HEK293 (cell line): ENCODE measurements around the gene P2RX7.

Experiments used
- BCL11B ChIP-seq: fragments of 450-650 bp; formaldehyde crosslinking; IDR thresholded peaks from 2 replicates; pipeline ENCODE4 v1.5.1; 2016; ENCODE audit warnings: low read depth, missing biosample characterization, missing genetic modification characterization
- EGR2 ChIP-seq: fragments of 450-650 bp; formaldehyde crosslinking; IDR thresholded peaks from 2 replicates; pipeline ENCODE4 v1.5.1; 2016; ENCODE audit warnings: low read depth, missing biosample characterization, missing genetic modification characterization
- REPIN1 ChIP-seq: fragments of 450-650 bp; formaldehyde crosslinking; IDR thresholded peaks from 2 replicates; pipeline ENCODE4 v1.5.1; 2017; ENCODE audit warnings: missing biosample characterization, missing genetic modification characterization, low read depth
- SALL2 ChIP-seq: fragments of 450-650 bp; formaldehyde crosslinking; IDR thresholded peaks from 2 replicates; pipeline ENCODE4 v1.5.0; 2017; ENCODE audit warnings: missing biosample characterization, mild to moderate bottlenecking, missing genetic modification characterization, borderline replicate concordance
- SCRT1 ChIP-seq: fragments of 450-650 bp; formaldehyde crosslinking; IDR thresholded peaks from 2 replicates; pipeline ENCODE4 v1.5.1; 2016; ENCODE audit warnings: missing biosample characterization, missing genetic modification characterization, borderline replicate concordance
- SCRT2 ChIP-seq: fragments of 450-650 bp; formaldehyde crosslinking; IDR thresholded peaks from 2 replicates; pipeline ENCODE4 v1.5.1; 2016; ENCODE audit warnings: missing biosample characterization, missing genetic modification characterization
- ZBTB48 ChIP-seq: fragments of 450-650 bp; formaldehyde crosslinking; IDR thresholded peaks from 2 replicates; pipeline ENCODE4 v1.5.1; 2016; ENCODE audit warnings: missing biosample characterization, missing genetic modification characterization
- ZBTB8A ChIP-seq: fragments of 450-650 bp; formaldehyde crosslinking; IDR thresholded peaks from 2 replicates; pipeline ENCODE4 v1.5.1; 2016; ENCODE audit warnings: missing biosample characterization, missing genetic modification characterization
- ZFP3 ChIP-seq: fragments of 450-650 bp; formaldehyde crosslinking; IDR thresholded peaks from 2 replicates; pipeline ENCODE4 v1.5.1; 2016; ENCODE audit warnings: low read depth, missing biosample characterization, missing genetic modification characterization
- ZIC2 ChIP-seq: fragments of 450-650 bp; formaldehyde crosslinking; IDR thresholded peaks from 2 replicates; pipeline ENCODE4 v1.5.1; 2016; ENCODE audit warnings: missing biosample characterization, missing genetic modification characterization
- ZNF10 ChIP-seq: fragments of 450-650 bp; formaldehyde crosslinking; IDR thresholded peaks from 2 replicates; pipeline ENCODE4 v1.5.1; 2017; ENCODE audit warnings: missing biosample characterization, missing genetic modification characterization
- ZNF121 ChIP-seq: fragments of 450-650 bp; formaldehyde crosslinking; IDR thresholded peaks from 2 replicates; pipeline ENCODE4 v1.5.1; 2016; ENCODE audit warnings: missing biosample characterization, missing genetic modification characterization
- ZNF2 ChIP-seq: fragments of 450-650 bp; formaldehyde crosslinking; IDR thresholded peaks from 2 replicates; pipeline ENCODE4 v1.5.1; 2016; ENCODE audit warnings: missing biosample characterization, missing genetic modification characterization
- ZNF202 ChIP-seq: fragments of 450-650 bp; formaldehyde crosslinking; IDR thresholded peaks from 2 replicates; pipeline ENCODE4 v1.5.1; 2016; ENCODE audit warnings: missing biosample characterization, missing genetic modification characterization, borderline replicate concordance
- ZNF501 ChIP-seq: fragments of 450-650 bp; formaldehyde crosslinking; IDR thresholded peaks from 2 replicates; pipeline ENCODE4 v1.5.1; 2016; ENCODE audit warnings: missing biosample characterization, missing genetic modification characterization
- ZNF561 ChIP-seq: fragments of 450-650 bp; IDR thresholded peaks from 2 replicates; pipeline ENCODE4 v1.5.1; 2018; ENCODE audit warnings: missing biosample characterization, missing genetic modification characterization, borderline replicate concordance
- ZNF596 ChIP-seq: fragments of 450-650 bp; IDR thresholded peaks from 2 replicates; pipeline ENCODE4 v1.5.0; 2018; ENCODE audit warnings: missing biosample characterization, mild to moderate bottlenecking, missing genetic modification characterization, moderate library complexity
- ZNF621 ChIP-seq: fragments of 450-650 bp; formaldehyde crosslinking; IDR thresholded peaks from 2 replicates; pipeline ENCODE4 v1.5.1; 2017; ENCODE audit warnings: missing biosample characterization, missing genetic modification characterization
- TF ChIP-seq, protein P1 (sequence below): fragments of 450-650 bp; formaldehyde crosslinking; conservative IDR thresholded peaks from 2 replicates; pipeline ENCODE4 v1.5.1; 2016; ENCODE audit warnings: low read depth, missing biosample characterization, missing genetic modification characterization
- TF ChIP-seq, protein P2 (sequence below): sonication (generic); formaldehyde crosslinking; IDR thresholded peaks from 2 replicates; pipeline ENCODE4 v1.8.1; 2022; ENCODE audit warnings: mild to moderate bottlenecking, moderate library complexity, missing genetic modification reagents
- TF ChIP-seq, protein P3 (sequence below): fragments of 450-650 bp; formaldehyde crosslinking; optimal IDR thresholded peaks from 2 replicates; pipeline ENCODE3; 2016; ENCODE audit warnings: missing biosample characterization, mild to moderate bottlenecking, missing genetic modification characterization
- TF ChIP-seq, protein P4 (sequence below): fragments of 450-650 bp; formaldehyde crosslinking; IDR thresholded peaks from 2 replicates; pipeline ENCODE4 v1.5.1; 2016; ENCODE audit warnings: missing biosample characterization, missing genetic modification characterization
- TF ChIP-seq, protein P5 (sequence below): fragments of 450-650 bp; formaldehyde crosslinking; IDR thresholded peaks from 2 replicates; pipeline ENCODE4 v1.5.1; 2017; ENCODE audit warnings: missing biosample characterization, mild to moderate bottlenecking, missing genetic modification characterization, moderate library complexity
- TF ChIP-seq, protein P6 (sequence below): fragments of 450-650 bp; formaldehyde crosslinking; IDR thresholded peaks from 2 replicates; pipeline ENCODE4 v1.5.1; 2016; ENCODE audit warnings: missing biosample characterization, missing genetic modification characterization
- TF ChIP-seq, protein P7 (sequence below): fragments of 450-650 bp; formaldehyde crosslinking; IDR thresholded peaks from 2 replicates; pipeline ENCODE4 v1.5.1; 2016; ENCODE audit warnings: missing biosample characterization, missing genetic modification characterization

P2RX7 gene

DNA sequence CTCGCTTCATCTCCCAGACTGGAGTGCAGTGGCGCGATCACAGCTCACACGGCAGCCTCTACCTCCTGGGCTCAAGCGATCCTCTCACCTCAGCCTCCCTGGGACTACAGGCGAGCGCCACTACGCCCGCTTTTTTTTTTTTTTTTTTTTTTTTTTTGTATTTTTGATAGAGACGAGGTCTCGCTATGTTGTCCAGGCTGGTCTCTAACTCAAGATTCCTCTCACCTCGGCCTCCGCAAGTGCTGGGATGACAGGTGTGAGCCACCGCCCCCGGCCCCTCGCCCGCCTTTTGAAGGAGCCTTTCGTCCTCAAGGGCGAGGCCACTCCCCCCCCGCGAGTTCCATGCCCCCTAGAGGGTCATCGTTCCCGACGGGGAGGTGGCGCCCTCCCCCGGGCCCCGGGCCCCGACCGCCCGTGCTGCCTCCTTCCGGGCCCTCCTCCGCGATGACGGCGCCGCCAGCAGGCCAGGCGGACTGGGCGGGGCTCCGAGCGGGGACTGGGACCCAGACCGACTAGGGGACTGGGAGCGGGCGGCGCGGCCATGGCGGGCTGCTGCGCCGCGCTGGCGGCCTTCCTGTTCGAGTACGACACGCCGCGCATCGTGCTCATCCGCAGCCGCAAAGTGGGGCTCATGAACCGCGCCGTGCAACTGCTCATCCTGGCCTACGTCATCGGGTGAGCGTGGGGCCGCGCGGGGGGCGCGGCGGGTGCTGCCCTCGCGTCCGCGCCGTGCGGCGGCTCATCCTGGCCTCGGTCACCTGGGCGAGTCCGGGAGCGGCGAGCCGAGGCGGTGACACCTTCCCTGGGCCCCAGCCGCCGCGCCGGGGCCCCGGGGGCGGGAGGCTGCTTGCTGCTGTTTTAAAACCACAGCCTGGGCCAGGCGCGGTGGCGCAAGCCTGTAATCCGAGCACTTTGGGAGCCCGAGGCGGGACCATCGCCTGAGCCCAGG, 77.2 kb downstream of the P2RX7 start, which contains the start of gene P2RX4 (continued):
- TF ChIP-seq, protein P1, sequence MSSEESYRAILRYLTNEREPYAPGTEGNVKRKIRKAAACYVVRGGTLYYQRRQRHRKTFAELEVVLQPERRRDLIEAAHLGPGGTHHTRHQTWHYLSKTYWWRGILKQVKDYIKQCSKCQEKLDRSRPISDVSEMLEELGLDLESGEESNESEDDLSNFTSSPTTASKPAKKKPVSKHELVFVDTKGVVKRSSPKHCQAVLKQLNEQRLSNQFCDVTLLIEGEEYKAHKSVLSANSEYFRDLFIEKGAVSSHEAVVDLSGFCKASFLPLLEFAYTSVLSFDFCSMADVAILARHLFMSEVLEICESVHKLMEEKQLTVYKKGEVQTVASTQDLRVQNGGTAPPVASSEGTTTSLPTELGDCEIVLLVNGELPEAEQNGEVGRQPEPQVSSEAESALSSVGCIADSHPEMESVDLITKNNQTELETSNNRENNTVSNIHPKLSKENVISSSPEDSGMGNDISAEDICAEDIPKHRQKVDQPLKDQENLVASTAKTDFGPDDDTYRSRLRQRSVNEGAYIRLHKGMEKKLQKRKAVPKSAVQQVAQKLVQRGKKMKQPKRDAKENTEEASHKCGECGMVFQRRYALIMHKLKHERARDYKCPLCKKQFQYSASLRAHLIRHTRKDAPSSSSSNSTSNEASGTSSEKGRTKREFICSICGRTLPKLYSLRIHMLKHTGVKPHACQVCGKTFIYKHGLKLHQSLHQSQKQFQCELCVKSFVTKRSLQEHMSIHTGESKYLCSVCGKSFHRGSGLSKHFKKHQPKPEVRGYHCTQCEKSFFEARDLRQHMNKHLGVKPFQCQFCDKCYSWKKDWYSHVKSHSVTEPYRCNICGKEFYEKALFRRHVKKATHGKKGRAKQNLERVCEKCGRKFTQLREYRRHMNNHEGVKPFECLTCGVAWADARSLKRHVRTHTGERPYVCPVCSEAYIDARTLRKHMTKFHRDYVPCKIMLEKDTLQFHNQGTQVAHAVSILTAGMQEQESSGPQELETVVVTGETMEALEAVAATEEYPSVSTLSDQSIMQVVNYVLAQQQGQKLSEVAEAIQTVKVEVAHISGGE (tag by site-specific recombination) = peak; percentile 37; the same call in 1 of the 2 replicates
- no peak for TF ChIP-seq ZFP3 (tag by site-specific recombination)
- peak; percentile 52; the same call in 1 of the 2 replicates for TF ChIP-seq ZNF596
- 0 out of 2 replicates have a peak, but pooled peaks have one; percentile 9 for TF ChIP-seq ZNF10 (tag by site-specific recombination)
- peak; percentile 63; the same call in 1 of the 2 replicates for TF ChIP-seq ZIC2
- TF ChIP-seq EGR2 (tag by site-specific recombination) = peak; percentile 62; the same call in 1 of the 2 replicates
- no peak for TF ChIP-seq SALL2
- TF ChIP-seq ZNF2 (tag by site-specific recombination) = 0 out of 2 replicates have a peak, but pooled peaks have one; percentile 12
- TF ChIP-seq, protein P2, sequence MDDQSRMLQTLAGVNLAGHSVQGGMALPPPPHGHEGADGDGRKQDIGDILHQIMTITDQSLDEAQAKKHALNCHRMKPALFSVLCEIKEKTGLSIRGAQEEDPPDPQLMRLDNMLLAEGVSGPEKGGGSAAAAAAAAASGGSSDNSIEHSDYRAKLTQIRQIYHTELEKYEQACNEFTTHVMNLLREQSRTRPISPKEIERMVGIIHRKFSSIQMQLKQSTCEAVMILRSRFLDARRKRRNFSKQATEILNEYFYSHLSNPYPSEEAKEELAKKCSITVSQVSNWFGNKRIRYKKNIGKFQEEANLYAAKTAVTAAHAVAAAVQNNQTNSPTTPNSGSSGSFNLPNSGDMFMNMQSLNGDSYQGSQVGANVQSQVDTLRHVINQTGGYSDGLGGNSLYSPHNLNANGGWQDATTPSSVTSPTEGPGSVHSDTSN (CRISPR knock-in tag) = peak; percentile 74; the same call in 1 of the 2 replicates
- peak; percentile 98 for TF ChIP-seq ZBTB8A
- peak; percentile 83 for TF ChIP-seq ZNF121
- peak; percentile 6; the same call in 1 of the 2 replicates for TF ChIP-seq ZNF202 (tag by site-specific recombination)
- no peak for TF ChIP-seq ZNF621 (tag by site-specific recombination)
- TF ChIP-seq, protein P3, sequence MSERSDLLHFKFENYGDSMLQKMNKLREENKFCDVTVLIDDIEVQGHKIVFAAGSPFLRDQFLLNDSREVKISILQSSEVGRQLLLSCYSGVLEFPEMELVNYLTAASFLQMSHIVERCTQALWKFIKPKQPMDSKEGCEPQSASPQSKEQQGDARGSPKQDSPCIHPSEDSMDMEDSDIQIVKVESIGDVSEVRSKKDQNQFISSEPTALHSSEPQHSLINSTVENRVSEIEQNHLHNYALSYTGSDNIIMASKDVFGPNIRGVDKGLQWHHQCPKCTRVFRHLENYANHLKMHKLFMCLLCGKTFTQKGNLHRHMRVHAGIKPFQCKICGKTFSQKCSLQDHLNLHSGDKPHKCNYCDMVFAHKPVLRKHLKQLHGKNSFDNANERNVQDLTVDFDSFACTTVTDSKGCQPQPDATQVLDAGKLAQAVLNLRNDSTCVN (tag by site-specific recombination) = peak; percentile 97
- TF ChIP-seq, protein P4, sequence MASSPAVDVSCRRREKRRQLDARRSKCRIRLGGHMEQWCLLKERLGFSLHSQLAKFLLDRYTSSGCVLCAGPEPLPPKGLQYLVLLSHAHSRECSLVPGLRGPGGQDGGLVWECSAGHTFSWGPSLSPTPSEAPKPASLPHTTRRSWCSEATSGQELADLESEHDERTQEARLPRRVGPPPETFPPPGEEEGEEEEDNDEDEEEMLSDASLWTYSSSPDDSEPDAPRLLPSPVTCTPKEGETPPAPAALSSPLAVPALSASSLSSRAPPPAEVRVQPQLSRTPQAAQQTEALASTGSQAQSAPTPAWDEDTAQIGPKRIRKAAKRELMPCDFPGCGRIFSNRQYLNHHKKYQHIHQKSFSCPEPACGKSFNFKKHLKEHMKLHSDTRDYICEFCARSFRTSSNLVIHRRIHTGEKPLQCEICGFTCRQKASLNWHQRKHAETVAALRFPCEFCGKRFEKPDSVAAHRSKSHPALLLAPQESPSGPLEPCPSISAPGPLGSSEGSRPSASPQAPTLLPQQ (tag by site-specific recombination) = peak; percentile 90
- TF ChIP-seq ZNF501 (tag by site-specific recombination) = peak; percentile 49; the same call in 1 of the 2 replicates
- TF ChIP-seq, protein P5, sequence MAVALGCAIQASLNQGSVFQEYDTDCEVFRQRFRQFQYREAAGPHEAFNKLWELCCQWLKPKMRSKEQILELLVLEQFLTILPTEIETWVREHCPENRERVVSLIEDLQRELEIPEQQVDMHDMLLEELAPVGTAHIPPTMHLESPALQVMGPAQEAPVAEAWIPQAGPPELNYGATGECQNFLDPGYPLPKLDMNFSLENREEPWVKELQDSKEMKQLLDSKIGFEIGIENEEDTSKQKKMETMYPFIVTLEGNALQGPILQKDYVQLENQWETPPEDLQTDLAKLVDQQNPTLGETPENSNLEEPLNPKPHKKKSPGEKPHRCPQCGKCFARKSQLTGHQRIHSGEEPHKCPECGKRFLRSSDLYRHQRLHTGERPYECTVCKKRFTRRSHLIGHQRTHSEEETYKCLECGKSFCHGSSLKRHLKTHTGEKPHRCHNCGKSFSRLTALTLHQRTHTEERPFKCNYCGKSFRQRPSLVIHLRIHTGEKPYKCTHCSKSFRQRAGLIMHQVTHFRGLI (tag by site-specific recombination) = peak; percentile 52; the same call in 1 of the 2 replicates
- TF ChIP-seq, protein P6, sequence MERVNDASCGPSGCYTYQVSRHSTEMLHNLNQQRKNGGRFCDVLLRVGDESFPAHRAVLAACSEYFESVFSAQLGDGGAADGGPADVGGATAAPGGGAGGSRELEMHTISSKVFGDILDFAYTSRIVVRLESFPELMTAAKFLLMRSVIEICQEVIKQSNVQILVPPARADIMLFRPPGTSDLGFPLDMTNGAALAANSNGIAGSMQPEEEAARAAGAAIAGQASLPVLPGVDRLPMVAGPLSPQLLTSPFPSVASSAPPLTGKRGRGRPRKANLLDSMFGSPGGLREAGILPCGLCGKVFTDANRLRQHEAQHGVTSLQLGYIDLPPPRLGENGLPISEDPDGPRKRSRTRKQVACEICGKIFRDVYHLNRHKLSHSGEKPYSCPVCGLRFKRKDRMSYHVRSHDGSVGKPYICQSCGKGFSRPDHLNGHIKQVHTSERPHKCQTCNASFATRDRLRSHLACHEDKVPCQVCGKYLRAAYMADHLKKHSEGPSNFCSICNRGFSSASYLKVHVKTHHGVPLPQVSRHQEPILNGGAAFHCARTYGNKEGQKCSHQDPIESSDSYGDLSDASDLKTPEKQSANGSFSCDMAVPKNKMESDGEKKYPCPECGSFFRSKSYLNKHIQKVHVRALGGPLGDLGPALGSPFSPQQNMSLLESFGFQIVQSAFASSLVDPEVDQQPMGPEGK = peak; percentile 70
- TF ChIP-seq ZNF561 = peak; percentile 94
- no peak; the same call in 1 of the 2 replicates for TF ChIP-seq REPIN1 (tag by site-specific recombination)
- TF ChIP-seq SCRT1 (tag by site-specific recombination) = no peak
- TF ChIP-seq, protein P7, sequence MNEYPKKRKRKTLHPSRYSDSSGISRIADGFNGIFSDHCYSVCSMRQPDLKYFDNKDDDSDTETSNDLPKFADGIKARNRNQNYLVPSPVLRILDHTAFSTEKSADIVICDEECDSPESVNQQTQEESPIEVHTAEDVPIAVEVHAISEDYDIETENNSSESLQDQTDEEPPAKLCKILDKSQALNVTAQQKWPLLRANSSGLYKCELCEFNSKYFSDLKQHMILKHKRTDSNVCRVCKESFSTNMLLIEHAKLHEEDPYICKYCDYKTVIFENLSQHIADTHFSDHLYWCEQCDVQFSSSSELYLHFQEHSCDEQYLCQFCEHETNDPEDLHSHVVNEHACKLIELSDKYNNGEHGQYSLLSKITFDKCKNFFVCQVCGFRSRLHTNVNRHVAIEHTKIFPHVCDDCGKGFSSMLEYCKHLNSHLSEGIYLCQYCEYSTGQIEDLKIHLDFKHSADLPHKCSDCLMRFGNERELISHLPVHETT (tag by site-specific recombination) = no peak
- 0 out of 2 replicates have a peak, but pooled peaks have one; percentile 9 for TF ChIP-seq BCL11B
- peak; percentile 80 for TF ChIP-seq ZBTB48 (tag by site-specific recombination)
- 0 out of 2 replicates have a peak, but pooled peaks have one; percentile 15 for TF ChIP-seq SCRT2 (tag by site-specific recombination)
